HEK293 (cell line): ENCODE measurements around the gene HBA1.
"Not testable (repeated sequence)": the region's sequence is repeated elsewhere in the genome, so short reads cannot be mapped to it uniquely, and the experiment has no call there.

ENCODE experiments used
- MYNN ChIP-seq: fragments of 450-650 bp; formaldehyde crosslinking; IDR thresholded peaks from 2 replicates; pipeline ENCODE4 v1.5.1; 2016; ENCODE audit warnings: missing biosample characterization, missing genetic modification characterization, borderline replicate concordance
- ZEB2 ChIP-seq: fragments of 450-650 bp; formaldehyde crosslinking; IDR thresholded peaks from 2 replicates; pipeline ENCODE4 v1.5.1; 2016; ENCODE audit warnings: missing biosample characterization, missing genetic modification characterization
- ZNF114 ChIP-seq: fragments of 450-650 bp; formaldehyde crosslinking; IDR thresholded peaks from 2 replicates; pipeline ENCODE4 v1.5.0; 2017; ENCODE audit warnings: missing biosample characterization, missing genetic modification characterization
- ZNF121 ChIP-seq: fragments of 450-650 bp; formaldehyde crosslinking; IDR thresholded peaks from 2 replicates; pipeline ENCODE4 v1.5.1; 2016; ENCODE audit warnings: missing biosample characterization, missing genetic modification characterization
- ZNF24 ChIP-seq: fragments of 450-650 bp; formaldehyde crosslinking; IDR thresholded peaks from 2 replicates; pipeline ENCODE4 v1.5.1; 2016; ENCODE audit warnings: missing biosample characterization, missing genetic modification characterization
- ZNF629 ChIP-seq: fragments of 450-650 bp; formaldehyde crosslinking; IDR thresholded peaks from 2 replicates; pipeline ENCODE4 v1.5.1; 2017; ENCODE audit warnings: missing biosample characterization, missing genetic modification characterization
- TF ChIP-seq, protein P1 (sequence below): fragments of 450-650 bp; formaldehyde crosslinking; IDR thresholded peaks from 2 replicates; pipeline ENCODE4 v1.5.1; 2016; ENCODE audit warnings: missing biosample characterization, missing genetic modification characterization
- TF ChIP-seq, protein P2 (sequence below): fragments of 450-650 bp; formaldehyde crosslinking; IDR thresholded peaks from 2 replicates; pipeline ENCODE4 v1.5.1; 2016; ENCODE audit warnings: missing biosample characterization, missing genetic modification characterization
- TF ChIP-seq, protein P3 (sequence below): fragments of 450-650 bp; formaldehyde crosslinking; IDR thresholded peaks from 2 replicates; pipeline ENCODE4 v1.5.1; 2016; ENCODE audit warnings: missing biosample characterization, missing genetic modification characterization, low read depth

DNA sequence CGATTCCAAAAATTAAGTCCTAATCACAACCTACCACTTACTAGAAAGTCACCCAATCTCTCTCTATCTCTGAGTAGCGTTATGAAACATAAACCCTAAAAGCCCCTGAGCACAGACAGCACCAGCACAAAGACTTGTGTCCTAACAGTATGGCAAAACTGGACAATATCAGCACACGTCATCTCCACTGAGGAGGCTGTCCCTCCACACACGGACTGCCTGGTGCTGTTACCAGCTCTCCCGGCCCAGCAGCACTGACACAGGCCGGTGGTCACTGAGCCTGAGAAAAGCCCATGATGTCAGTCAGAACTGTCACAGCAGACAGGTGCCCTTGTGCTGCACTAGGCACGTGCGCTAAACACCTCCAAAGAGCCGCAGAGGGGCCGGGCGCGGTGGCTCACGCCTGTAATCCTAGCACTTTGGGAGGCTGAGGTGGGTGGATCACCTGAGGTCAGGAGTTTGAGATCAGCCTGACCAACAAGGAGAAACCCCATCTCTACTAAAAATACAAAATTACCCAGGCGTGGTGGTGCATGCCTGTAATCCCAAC, 35.2 kb downstream of the HBA1 start:
- not testable (repeated sequence) for TF ChIP-seq ZNF121 (tag by site-specific recombination); MYNN (tag by site-specific recombination); ZNF114 (tag by site-specific recombination); ZNF629 (tag by site-specific recombination); ZNF24 (tag by site-specific recombination); ZEB2
- TF ChIP-seq, protein P1, sequence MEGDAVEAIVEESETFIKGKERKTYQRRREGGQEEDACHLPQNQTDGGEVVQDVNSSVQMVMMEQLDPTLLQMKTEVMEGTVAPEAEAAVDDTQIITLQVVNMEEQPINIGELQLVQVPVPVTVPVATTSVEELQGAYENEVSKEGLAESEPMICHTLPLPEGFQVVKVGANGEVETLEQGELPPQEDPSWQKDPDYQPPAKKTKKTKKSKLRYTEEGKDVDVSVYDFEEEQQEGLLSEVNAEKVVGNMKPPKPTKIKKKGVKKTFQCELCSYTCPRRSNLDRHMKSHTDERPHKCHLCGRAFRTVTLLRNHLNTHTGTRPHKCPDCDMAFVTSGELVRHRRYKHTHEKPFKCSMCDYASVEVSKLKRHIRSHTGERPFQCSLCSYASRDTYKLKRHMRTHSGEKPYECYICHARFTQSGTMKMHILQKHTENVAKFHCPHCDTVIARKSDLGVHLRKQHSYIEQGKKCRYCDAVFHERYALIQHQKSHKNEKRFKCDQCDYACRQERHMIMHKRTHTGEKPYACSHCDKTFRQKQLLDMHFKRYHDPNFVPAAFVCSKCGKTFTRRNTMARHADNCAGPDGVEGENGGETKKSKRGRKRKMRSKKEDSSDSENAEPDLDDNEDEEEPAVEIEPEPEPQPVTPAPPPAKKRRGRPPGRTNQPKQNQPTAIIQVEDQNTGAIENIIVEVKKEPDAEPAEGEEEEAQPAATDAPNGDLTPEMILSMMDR, result not testable (repeated sequence)
- TF ChIP-seq, protein P2, sequence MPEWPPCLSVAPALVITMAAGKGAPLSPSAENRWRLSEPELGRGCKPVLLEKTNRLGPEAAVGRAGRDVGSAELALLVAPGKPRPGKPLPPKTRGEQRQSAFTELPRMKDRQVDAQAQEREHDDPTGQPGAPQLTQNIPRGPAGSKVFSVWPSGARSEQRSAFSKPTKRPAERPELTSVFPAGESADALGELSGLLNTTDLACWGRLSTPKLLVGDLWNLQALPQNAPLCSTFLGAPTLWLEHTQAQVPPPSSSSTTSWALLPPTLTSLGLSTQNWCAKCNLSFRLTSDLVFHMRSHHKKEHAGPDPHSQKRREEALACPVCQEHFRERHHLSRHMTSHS (tag by site-specific recombination), result not testable (repeated sequence)
- TF ChIP-seq, protein P3, sequence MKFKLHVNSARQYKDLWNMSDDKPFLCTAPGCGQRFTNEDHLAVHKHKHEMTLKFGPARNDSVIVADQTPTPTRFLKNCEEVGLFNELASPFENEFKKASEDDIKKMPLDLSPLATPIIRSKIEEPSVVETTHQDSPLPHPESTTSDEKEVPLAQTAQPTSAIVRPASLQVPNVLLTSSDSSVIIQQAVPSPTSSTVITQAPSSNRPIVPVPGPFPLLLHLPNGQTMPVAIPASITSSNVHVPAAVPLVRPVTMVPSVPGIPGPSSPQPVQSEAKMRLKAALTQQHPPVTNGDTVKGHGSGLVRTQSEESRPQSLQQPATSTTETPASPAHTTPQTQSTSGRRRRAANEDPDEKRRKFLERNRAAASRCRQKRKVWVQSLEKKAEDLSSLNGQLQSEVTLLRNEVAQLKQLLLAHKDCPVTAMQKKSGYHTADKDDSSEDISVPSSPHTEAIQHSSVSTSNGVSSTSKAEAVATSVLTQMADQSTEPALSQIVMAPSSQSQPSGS (tag by site-specific recombination), result not testable (repeated sequence)
